ENCODE results near the gene CEP70. TPM values are rescaled to one million over a fixed set of nuclear protein-coding genes. Genes with fewer than 3 reads are reported as not detected.

Gene CEP70
- 7.2 and 7.7 TPM in 2 replicates for total RNA-seq

- H3K4me1 Mint-ChIP-seq (ENCODE audit: low read depth), result peaks cover 9% of the 10 kb centered on the region
- H3K36me3 Mint-ChIP-seq (ENCODE audit: low read depth), result no peaks in the 10 kb centered on the region
- peak within 1 kb of the TSS; percentile 99 for H3K27ac Mint-ChIP-seq
- intact Hi-C loops (cut with micrococcal nuclease), result loop anchor here (1.0 to 10.0 kb wide), 12 partner anchors 15 to 748 kb away; partner anchors contain the start of genes ARMC8, MRPS22, NME9 and PIK3CB
- DNase-seq (ENCODE audit: low spot score), result peak; percentile 86
- peaks cover 7% of the 10 kb centered on the region for H3K9me3 Mint-ChIP-seq
- H3K27me3 Mint-ChIP-seq (ENCODE audit: low read depth), result no peaks in the 10 kb centered on the region
- peak within 1 kb of the TSS; percentile 90 for H3K4me3 Mint-ChIP-seq (ENCODE audit: low read depth)
Observed at GRCh38 chr3:138594150-138594934, at the start of gene CEP70. Gene CEP70, minus strand, starts transcription at chr3:138594260. Its CDS starts 21,333 bp downstream, at chr3:138572927.

- intact Hi-C loops (cut with micrococcal nuclease), result no loop called here
- no peaks in the 10 kb centered on the region for H3K4me1 Mint-ChIP-seq (ENCODE audit: low read depth)
- no peaks in the 10 kb centered on the region for H3K27me3 Mint-ChIP-seq (ENCODE audit: low read depth)
- H3K27ac Mint-ChIP-seq, result no peak overlapping the region
- DNase-seq (ENCODE audit: low spot score), result no peak
- peaks cover 42% of the 10 kb centered on the region for H3K9me3 Mint-ChIP-seq
- no peak overlapping the region for H3K4me3 Mint-ChIP-seq (ENCODE audit: low read depth)
- peaks cover 8% of the 10 kb centered on the region for H3K36me3 Mint-ChIP-seq (ENCODE audit: low read depth)
Observed at GRCh38 chr3:138642927-138643253, 48.8 kb upstream of the CEP70 start.

GRCh38 chr3:138642226-138642926, 48.3 kb upstream of the CEP70 start:
- no peaks in the 10 kb centered on the region for H3K27me3 Mint-ChIP-seq (ENCODE audit: low read depth)
- no peak for DNase-seq (ENCODE audit: low spot score)
- intact Hi-C loops (cut with micrococcal nuclease), result no loop called here
- H3K4me1 Mint-ChIP-seq (ENCODE audit: low read depth), result no peaks in the 10 kb centered on the region
- H3K36me3 Mint-ChIP-seq (ENCODE audit: low read depth), result peaks cover 4% of the 10 kb centered on the region
- H3K9me3 Mint-ChIP-seq, result peaks cover 39% of the 10 kb centered on the region
- H3K27ac Mint-ChIP-seq, result no peak overlapping the region
- no peak overlapping the region for H3K4me3 Mint-ChIP-seq (ENCODE audit: low read depth)

- no peak overlapping the region for H3K27ac Mint-ChIP-seq
- H3K36me3 Mint-ChIP-seq (ENCODE audit: low read depth), result no peaks in the 10 kb centered on the region
- no peaks in the 10 kb centered on the region for H3K4me1 Mint-ChIP-seq (ENCODE audit: low read depth)
- no peak for DNase-seq (ENCODE audit: low spot score)
- no peak overlapping the region for H3K4me3 Mint-ChIP-seq (ENCODE audit: low read depth)
- intact Hi-C loops (cut with micrococcal nuclease), result no loop called here
- H3K27me3 Mint-ChIP-seq (ENCODE audit: low read depth), result no peaks in the 10 kb centered on the region
- H3K9me3 Mint-ChIP-seq, result peaks cover 25% of the 10 kb centered on the region
Observed at GRCh38 chr3:138640537-138640936, 46.5 kb upstream of the CEP70 start.

GRCh38 chr3:138638641-138639040, 44.6 kb upstream of the CEP70 start:
- H3K4me3 Mint-ChIP-seq (ENCODE audit: low read depth), result no peak overlapping the region
- intact Hi-C loops (cut with micrococcal nuclease), result no loop called here
- H3K27ac Mint-ChIP-seq, result no peak overlapping the region
- H3K27me3 Mint-ChIP-seq (ENCODE audit: low read depth), result no peaks in the 10 kb centered on the region
- no peaks in the 10 kb centered on the region for H3K36me3 Mint-ChIP-seq (ENCODE audit: low read depth)
- no peak for DNase-seq (ENCODE audit: low spot score)
- peaks cover 11% of the 10 kb centered on the region for H3K9me3 Mint-ChIP-seq
- H3K4me1 Mint-ChIP-seq (ENCODE audit: low read depth), result no peaks in the 10 kb centered on the region

- intact Hi-C loops (cut with micrococcal nuclease), result no loop called here
- Mint-ChIP-seq H3K4me3 (ENCODE audit: low read depth) (no peak overlapping the region), H3K27ac (no peak overlapping the region), H3K4me1 (ENCODE audit: low read depth) (no peaks in the 10 kb centered on the region), H3K9me3 (no peaks in the 10 kb centered on the region), H3K27me3 (ENCODE audit: low read depth) (no peaks in the 10 kb centered on the region), H3K36me3 (ENCODE audit: low read depth) (no peaks in the 10 kb centered on the region)
- DNase-seq (ENCODE audit: low spot score), result no peak
Observed at GRCh38 chr3:138629526-138629925, 35.5 kb upstream of the CEP70 start.

GRCh38 chr3:138625707-138626365, 31.8 kb upstream of the CEP70 start:
- intact Hi-C loops (cut with micrococcal nuclease), result no loop called here
- Mint-ChIP-seq H3K27ac (no peak overlapping the region), H3K9me3 (no peaks in the 10 kb centered on the region), H3K4me3 (ENCODE audit: low read depth) (no peak overlapping the region), H3K27me3 (ENCODE audit: low read depth) (no peaks in the 10 kb centered on the region), H3K4me1 (ENCODE audit: low read depth) (no peaks in the 10 kb centered on the region), H3K36me3 (ENCODE audit: low read depth) (no peaks in the 10 kb centered on the region)
- DNase-seq (ENCODE audit: low spot score), result no peak

GRCh38 chr3:138624518-138624917, 30.5 kb upstream of the CEP70 start:
- Mint-ChIP-seq H3K27me3 (ENCODE audit: low read depth) (peaks cover 4% of the 10 kb centered on the region), H3K27ac (no peak overlapping the region), H3K36me3 (ENCODE audit: low read depth) (no peaks in the 10 kb centered on the region), H3K4me1 (ENCODE audit: low read depth) (no peaks in the 10 kb centered on the region), H3K4me3 (ENCODE audit: low read depth) (no peak overlapping the region), H3K9me3 (no peaks in the 10 kb centered on the region)
- DNase-seq (ENCODE audit: low spot score), result no peak
- intact Hi-C loops (cut with micrococcal nuclease), result no loop called here

- intact Hi-C loops (cut with micrococcal nuclease), result no loop called here
- Mint-ChIP-seq H3K36me3 (ENCODE audit: low read depth) (no peaks in the 10 kb centered on the region), H3K4me3 (ENCODE audit: low read depth) (no peak overlapping the region), H3K27ac (no peak overlapping the region), H3K27me3 (ENCODE audit: low read depth) (peaks cover 17% of the 10 kb centered on the region), H3K4me1 (ENCODE audit: low read depth) (no peaks in the 10 kb centered on the region), H3K9me3 (no peaks in the 10 kb centered on the region)
- no peak for DNase-seq (ENCODE audit: low spot score)
Observed at GRCh38 chr3:138620431-138620830, 26.4 kb upstream of the CEP70 start.

- no peak for DNase-seq (ENCODE audit: low spot score)
- H3K36me3 Mint-ChIP-seq (ENCODE audit: low read depth), result no peaks in the 10 kb centered on the region
- peaks cover 17% of the 10 kb centered on the region for H3K27me3 Mint-ChIP-seq (ENCODE audit: low read depth)
- no peak overlapping the region for H3K4me3 Mint-ChIP-seq (ENCODE audit: low read depth)
- peaks cover 1% of the 10 kb centered on the region for H3K4me1 Mint-ChIP-seq (ENCODE audit: low read depth)
- intact Hi-C loops (cut with micrococcal nuclease), result no loop called here
- no peaks in the 10 kb centered on the region for H3K9me3 Mint-ChIP-seq
- no peak overlapping the region for H3K27ac Mint-ChIP-seq
Observed at GRCh38 chr3:138615462-138615861, 21.4 kb upstream of the CEP70 start.

- no peak for DNase-seq (ENCODE audit: low spot score)
Observed at GRCh38 chr3:138609898-138610266, 15.8 kb upstream of the CEP70 start.

GRCh38 chr3:138608322-138609135, 14.5 kb upstream of the CEP70 start, which contains the start of gene FAIM:
Gene FAIM, plus strand, starts transcription at chr3:138608771. Its CDS starts 10,956 bp downstream, at chr3:138619727.
- Mint-ChIP-seq H3K27ac (peak within 1 kb of the TSS; percentile 91), H3K9me3 (no peaks in the 10 kb centered on the region), H3K4me1 (ENCODE audit: low read depth) (peaks cover 7% of the 10 kb centered on the region), H3K4me3 (ENCODE audit: low read depth) (peak within 1 kb of the TSS; percentile 89), H3K27me3 (ENCODE audit: low read depth) (no peaks in the 10 kb centered on the region), H3K36me3 (ENCODE audit: low read depth) (peaks cover 5% of the 10 kb centered on the region)
- DNase-seq (ENCODE audit: low spot score), result peak; percentile 57
- intact Hi-C loops (cut with micrococcal nuclease), result loop anchor here (1.0 kb wide), 1 partner anchor 14 kb away; the partner anchor contains the start of gene CEP70

More at GRCh38 chr3:138609898-138610266, 15.8 kb upstream of the CEP70 start:
- H3K9me3 Mint-ChIP-seq, result no peaks in the 10 kb centered on the region
- H3K4me3 Mint-ChIP-seq (ENCODE audit: low read depth), result peak overlapping the region; percentile 89
- peaks cover 7% of the 10 kb centered on the region for H3K4me1 Mint-ChIP-seq (ENCODE audit: low read depth)
- intact Hi-C loops (cut with micrococcal nuclease), result loop anchor here (1.0 kb wide), 1 partner anchor 16 kb away; the partner anchor contains the start of gene CEP70
- peak overlapping the region; percentile 91 for H3K27ac Mint-ChIP-seq
- no peaks in the 10 kb centered on the region for H3K27me3 Mint-ChIP-seq (ENCODE audit: low read depth)
- no peaks in the 10 kb centered on the region for H3K36me3 Mint-ChIP-seq (ENCODE audit: low read depth)

Measured in activated T-helper 2 cell treated with anti-CD3 and anti-CD28 coated beads, Interferon-gamma antibody, Interleukin-2, Interleukin-4, amounts not matched to agents 10 μg/mL and 5 μg/mL and 100 μg/mL, durations not matched to agents 14 hours and 24 hours and 36 hours (primary cell).